ENCODE results near the gene TNC. TPM values are rescaled to one million over a fixed set of nuclear protein-coding genes. Genes with fewer than 3 reads are reported as not detected.

The TNC gene
- total and polyA plus RNA-seq, 2 donors (not counting 3 experiments of a cell fraction or from before 2014, with no cell fraction given) = 0.29 TPM; not detected in 1

GRCh38 chr9:115111874-115112273, 6.1 kb downstream of the TNC start:
- ChIA-PET CTCF (no interaction called here), POLR2A (no interaction called here)
- no peak for FAIRE-seq
- H3K4me2 ChIP-seq (ENCODE audit: insufficient read depth, low read length) = no peak overlapping the region
- H3K9ac ChIP-seq (replicated peaks; ENCODE audit: extremely low read depth, insufficient read depth, low read length) = no peak overlapping the region
- intact Hi-C loops (cut with micrococcal nuclease) (no loop called here), dilution Hi-C loops (cut with MboI; ENCODE audit: extremely low pct_ligation_motif_present, low sequenced_read_pairs) (no loop called here)
- TF ChIP-seq GATA2 (IDR thresholded peaks at IDR 0.05; ENCODE audit: insufficient read depth, insufficient read length, low read depth, low read length) (no peak), POLR2AphosphoS5 (IDR thresholded peaks at IDR 0.05; ENCODE audit: insufficient read depth, low read depth, low read length) (no peak), FOS (IDR thresholded peaks at IDR 0.05; ENCODE audit: borderline replicate concordance, insufficient read depth, low read length) (no peak), MYC (IDR thresholded peaks at IDR 0.05; ENCODE audit: low read depth, low read length) (no peak), POLR2A (IDR thresholded peaks at IDR 0.05; ENCODE audit: low read depth, low read length) (no peak), EZH2 (IDR thresholded peaks at IDR 0.05; ENCODE audit: borderline replicate concordance, low read depth, low read length, severe bottlenecking) (no peak), MAX (IDR thresholded peaks at IDR 0.05; ENCODE audit: insufficient read depth, insufficient read length) (no peak), JUN (IDR thresholded peaks at IDR 0.05; ENCODE audit: borderline replicate concordance, insufficient read depth, insufficient read length, low read depth) (no peak), CTCF (IDR thresholded peaks at IDR 0.05; ENCODE audit: extremely low read depth in 1 of 2, insufficient read depth in 1 of 2, low read depth in 1 of 2, low read length in 2 of 2) (no peak)
- DNase-seq (ENCODE audit: low read depth, low spot score) = no peak
- H3K9me3 ChIP-seq (replicated peaks; ENCODE audit: control insufficient read depth, insufficient read depth, low read length) = no peaks in the 10 kb centered on the region
- H3K27me3 ChIP-seq (ENCODE audit: control insufficient read depth in 2 of 2, insufficient read depth in 2 of 2, low read length in 2 of 2) = no peaks in the 10 kb centered on the region
- no peaks in the 10 kb centered on the region for H3K79me2 ChIP-seq (ENCODE audit: control insufficient read depth, insufficient read depth, low read length)
- no peak overlapping the region for H3K27ac ChIP-seq (ENCODE audit: insufficient read depth, low read depth, low read length)
- no peaks in the 10 kb centered on the region for H3K36me3 ChIP-seq (ENCODE audit: control insufficient read depth in 2 of 2, extremely low read depth in 1 of 2, insufficient read depth in 2 of 2, low read length in 2 of 2)
- no peak overlapping the region for H3K4me3 ChIP-seq (replicated peaks in 1 of 3; ENCODE audit: insufficient read depth in 1 of 3, low read depth in 1 of 3, low read length in 3 of 3)
- no peaks in the 10 kb centered on the region for H4K20me1 ChIP-seq (replicated peaks; ENCODE audit: control insufficient read depth, extremely low read depth, insufficient read depth, low read length)
- H3K4me1 ChIP-seq (ENCODE audit: control insufficient read depth, extremely low read depth, insufficient read depth, low read length) = no peaks in the 10 kb centered on the region
- BruUV-seq (replicated peaks) = no TSS peak
- H3K9me1 ChIP-seq (replicated peaks; ENCODE audit: control insufficient read depth, extremely low read depth, insufficient read depth, low read length) = no peaks in the 10 kb centered on the region
- H2AFZ ChIP-seq (ENCODE audit: low read depth, low read length) = no peak overlapping the region

All from endothelial cell of umbilical vein (primary cell).